Vagina (tissue), 2 donors: ENCODE data around the gene SUPT6H.

Experiments
- POLR2A ChIP-seq, 2 donors: fragments of 450-650 bp; IDR thresholded peaks; one replicate each; pipeline ENCODE4 v1.6.1; 2017; ENCODE audit warnings: antibody characterized with exemption in 2 of 2, mild to moderate bottlenecking in 2 of 2, moderate library complexity in 2 of 2
- TF ChIP-seq, protein P1 (sequence below), 3 experiments: fragments of 450-650 bp in 2 of 3; fragments of 200-600 bp in 1 of 3; sonication (generic) in 1 of 3; IDR thresholded peaks; one replicate each; pipeline ENCODE4 v1.5.1; 2017 to 2019; ENCODE audit warnings: antibody characterized with exemption in 3 of 3, mild to moderate bottlenecking in 2 of 3, moderate library complexity in 2 of 3

GRCh38 chr17:28712032-28712704 lies 50.2 kb downstream of the SUPT6H start:
- TF ChIP-seq, protein P1, sequence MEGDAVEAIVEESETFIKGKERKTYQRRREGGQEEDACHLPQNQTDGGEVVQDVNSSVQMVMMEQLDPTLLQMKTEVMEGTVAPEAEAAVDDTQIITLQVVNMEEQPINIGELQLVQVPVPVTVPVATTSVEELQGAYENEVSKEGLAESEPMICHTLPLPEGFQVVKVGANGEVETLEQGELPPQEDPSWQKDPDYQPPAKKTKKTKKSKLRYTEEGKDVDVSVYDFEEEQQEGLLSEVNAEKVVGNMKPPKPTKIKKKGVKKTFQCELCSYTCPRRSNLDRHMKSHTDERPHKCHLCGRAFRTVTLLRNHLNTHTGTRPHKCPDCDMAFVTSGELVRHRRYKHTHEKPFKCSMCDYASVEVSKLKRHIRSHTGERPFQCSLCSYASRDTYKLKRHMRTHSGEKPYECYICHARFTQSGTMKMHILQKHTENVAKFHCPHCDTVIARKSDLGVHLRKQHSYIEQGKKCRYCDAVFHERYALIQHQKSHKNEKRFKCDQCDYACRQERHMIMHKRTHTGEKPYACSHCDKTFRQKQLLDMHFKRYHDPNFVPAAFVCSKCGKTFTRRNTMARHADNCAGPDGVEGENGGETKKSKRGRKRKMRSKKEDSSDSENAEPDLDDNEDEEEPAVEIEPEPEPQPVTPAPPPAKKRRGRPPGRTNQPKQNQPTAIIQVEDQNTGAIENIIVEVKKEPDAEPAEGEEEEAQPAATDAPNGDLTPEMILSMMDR (IDR thresholded peaks at IDR 0.05): peak in 1 of 3 experiments; percentile 3
- TF ChIP-seq POLR2A (IDR thresholded peaks at IDR 0.05): no peak
